ENCODE measurements around the gene CCDC14. TPM values are rescaled to one million over a fixed set of nuclear protein-coding genes. Genes with fewer than 3 reads are reported as not detected.
A peak's percentile ranks its signal among the peaks of the same experiment; 100 is the strongest.

Gene CCDC14
- total RNA-seq, 4 donors from 2014 or later: 3.9 to 16.7 (median 6.4) TPM

GRCh38 chr3:123949641-123950040 lies 11.4 kb downstream of the CCDC14 start:
- H3K9me3 ChIP-seq: no peaks in the 10 kb centered on the region
- in situ Hi-C loops (cut with MboI; ENCODE audit: low sequenced_read_pairs in 4 of 4): no loop called here
- no peaks in the 10 kb centered on the region for H3K27me3 ChIP-seq
- no peak overlapping the region for H3K27ac ChIP-seq
- H3K36me3 ChIP-seq: peaks cover 0 to 43% of the 10 kb centered on the region in 2 donors
- H3K4me3 ChIP-seq: no peak overlapping the region
- DNase-seq: no peak
- intact Hi-C loops (cut with DNase I; ENCODE audit: low total_unique reads): no loop called here
- no peaks in the 10 kb centered on the region for H3K4me1 ChIP-seq
- TF ChIP-seq POLR2A (IDR thresholded peaks at IDR 0.05) (no peak), CTCF (IDR thresholded peaks at IDR 0.05 in 4 of 5, conservative IDR thresholded peaks at IDR 0.05 in 1 of 5) (no peak)
- no peak for ATAC-seq

GRCh38 chr3:123948449-123948848 lies 12.6 kb downstream of the CCDC14 start:
- no peak overlapping the region for H3K4me3 ChIP-seq
- peaks cover 0 to 38% of the 10 kb centered on the region in 2 donors for H3K36me3 ChIP-seq
- no peak for ATAC-seq
- H3K27me3 ChIP-seq: no peaks in the 10 kb centered on the region
- H3K9me3 ChIP-seq: no peaks in the 10 kb centered on the region
- H3K4me1 ChIP-seq: no peaks in the 10 kb centered on the region
- in situ Hi-C loops (cut with MboI; ENCODE audit: low sequenced_read_pairs in 4 of 4): no loop called here
- TF ChIP-seq CTCF (IDR thresholded peaks at IDR 0.05 in 4 of 5, conservative IDR thresholded peaks at IDR 0.05 in 1 of 5) (no peak), POLR2A (IDR thresholded peaks at IDR 0.05) (no peak)
- H3K27ac ChIP-seq: no peak overlapping the region
- intact Hi-C loops (cut with DNase I; ENCODE audit: low total_unique reads): no loop called here
- DNase-seq: no peak

GRCh38 chr3:123947482-123947881 lies 13.5 kb downstream of the CCDC14 start:
- peaks cover 0 to 36% of the 10 kb centered on the region in 2 donors for H3K36me3 ChIP-seq
- no peaks in the 10 kb centered on the region for H3K4me1 ChIP-seq
- no peak overlapping the region for H3K27ac ChIP-seq
- H3K27me3 ChIP-seq: no peaks in the 10 kb centered on the region
- no peaks in the 10 kb centered on the region for H3K9me3 ChIP-seq
- DNase-seq: no peak
- H3K4me3 ChIP-seq: no peak overlapping the region
- in situ Hi-C loops (cut with MboI; ENCODE audit: low sequenced_read_pairs in 4 of 4): no loop called here
- ATAC-seq: no peak
- intact Hi-C loops (cut with DNase I; ENCODE audit: low total_unique reads): no loop called here
- TF ChIP-seq POLR2A (IDR thresholded peaks at IDR 0.05): no peak
- TF ChIP-seq CTCF (IDR thresholded peaks at IDR 0.05 in 4 of 5, conservative IDR thresholded peaks at IDR 0.05 in 1 of 5): no peak

DNA sequence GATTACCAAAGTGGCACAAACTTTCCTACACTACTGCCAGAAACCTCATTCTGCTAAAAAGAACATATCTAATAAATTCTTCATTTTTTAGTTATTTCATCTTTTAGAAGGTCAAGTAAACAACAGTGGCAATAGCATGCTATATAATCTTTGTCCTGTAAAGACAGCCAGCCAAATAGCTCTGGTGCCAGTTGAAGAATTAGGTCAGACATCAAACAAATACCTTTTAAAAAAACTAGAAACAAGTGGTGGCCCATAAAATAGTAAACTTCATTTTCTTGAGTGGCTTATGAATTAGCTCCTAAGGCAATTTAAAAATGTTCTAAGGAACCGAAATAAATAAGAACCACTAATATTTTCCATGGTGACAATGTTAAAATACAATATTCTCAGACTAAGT lies 19.5 kb downstream of the CCDC14 start:
- no peak for DNase-seq
- no peak for ATAC-seq
- TF ChIP-seq CTCF (IDR thresholded peaks at IDR 0.05 in 4 of 5, conservative IDR thresholded peaks at IDR 0.05 in 1 of 5) (no peak), POLR2A (IDR thresholded peaks at IDR 0.05) (no peak)
- intact Hi-C loops (cut with DNase I; ENCODE audit: low total_unique reads): no loop called here
- in situ Hi-C loops (cut with MboI; ENCODE audit: low sequenced_read_pairs in 4 of 4): no loop called here
- H3K27me3 ChIP-seq: no peaks in the 10 kb centered on the region
- no peaks in the 10 kb centered on the region for H3K9me3 ChIP-seq
- no peak overlapping the region for H3K4me3 ChIP-seq
- H3K4me1 ChIP-seq: no peaks in the 10 kb centered on the region
- peaks cover 0 to 18% of the 10 kb centered on the region in 2 donors for H3K36me3 ChIP-seq
- H3K27ac ChIP-seq: no peak overlapping the region

DNA sequence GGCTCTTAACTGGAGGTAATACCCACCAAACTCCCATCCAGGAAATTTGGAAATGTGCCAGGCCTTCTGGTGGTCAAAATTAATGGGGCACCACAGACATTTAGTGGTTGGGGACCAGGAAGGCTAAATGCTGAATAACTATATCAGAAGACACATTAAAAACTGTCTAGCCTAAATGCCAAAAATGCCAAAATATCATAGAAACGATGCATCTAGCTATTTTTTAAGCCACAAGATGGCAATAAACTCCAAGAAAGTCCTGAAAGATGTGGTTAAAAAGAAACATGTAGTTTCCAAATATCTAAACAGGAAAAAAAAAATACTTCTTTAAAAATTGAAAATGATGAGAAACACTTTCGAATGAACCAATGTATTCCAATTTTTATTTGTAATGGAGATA lies 19.9 kb downstream of the CCDC14 start:
- DNase-seq: no peak
- in situ Hi-C loops (cut with MboI; ENCODE audit: low sequenced_read_pairs in 4 of 4) (no loop called here), intact Hi-C loops (cut with DNase I; ENCODE audit: low total_unique reads) (no loop called here)
- TF ChIP-seq POLR2A (IDR thresholded peaks at IDR 0.05) (no peak), CTCF (IDR thresholded peaks at IDR 0.05 in 4 of 5, conservative IDR thresholded peaks at IDR 0.05 in 1 of 5) (peak in 1 of 5 experiments; percentile 17)
- H3K36me3 ChIP-seq: peaks cover 0 to 14% of the 10 kb centered on the region in 2 donors
- no peaks in the 10 kb centered on the region for H3K4me1 ChIP-seq
- H3K27ac ChIP-seq: no peak overlapping the region
- no peaks in the 10 kb centered on the region for H3K27me3 ChIP-seq
- no peaks in the 10 kb centered on the region for H3K9me3 ChIP-seq
- ATAC-seq: no peak
- no peak overlapping the region for H3K4me3 ChIP-seq

Measured in gastrocnemius medialis (tissue), 4 donors.